ENCODE data around the gene PTGIS.

- TF ChIP-seq EZH2 (IDR thresholded peaks at IDR 0.05; ENCODE audit: insufficient read depth, poor library complexity, severe bottlenecking) (no peak), EZH2phosphoT487 (IDR thresholded peaks at IDR 0.05; ENCODE audit: insufficient read depth, low read depth) (no peak)
Observed at GRCh38 chr20:49579195-49579594, 11.3 kb upstream of the PTGIS start.
